KMS-11 (cell line): Measurements from ENCODE around the gene TLR5.

Experiments
- H2AFZ ChIP-seq: fragments of 200-600 bp; sonication (generic); 2 replicates; pipeline ENCODE4 v1.6.1; 2016; ENCODE audit warnings: antibody characterized with exemption, mixed run types, low read depth
- H3K27ac ChIP-seq: fragments of 200-600 bp; sonication (generic); 2 replicates; pipeline ENCODE4 v1.6.1; 2016; ENCODE audit warnings: mild to moderate bottlenecking, mixed run types
- H3K27me3 ChIP-seq: fragments of 200-600 bp; sonication (generic); 2 replicates; pipeline ENCODE4 v1.6.1; 2017; ENCODE audit warnings: mild to moderate bottlenecking, low read depth, mixed run types, moderate library complexity; ENCODE audit not compliant: insufficient read depth
- H3K36me3 ChIP-seq: fragments of 200-600 bp; sonication (generic); 2 replicates; pipeline ENCODE4 v1.6.1; 2017; ENCODE audit warnings: mild to moderate bottlenecking, mixed run types; ENCODE audit not compliant: insufficient read depth
- H3K4me1 ChIP-seq: fragments of 200-600 bp; sonication (generic); 2 replicates; pipeline ENCODE4 v1.6.1; 2016; ENCODE audit warnings: mild to moderate bottlenecking, low read depth, mixed run types; ENCODE audit not compliant: poor library complexity, severe bottlenecking
- H3K4me2 ChIP-seq: fragments of 200-600 bp; sonication (generic); 2 replicates; pipeline ENCODE4 v1.7.0; 2016; ENCODE audit warnings: mild to moderate bottlenecking, mixed run types
- H3K4me3 ChIP-seq: fragments of 200-600 bp; sonication (generic); IDR thresholded peaks from 2 replicates; pipeline ENCODE4 v1.6.1; 2017; ENCODE audit warnings: low read depth, low read length, mixed read lengths; ENCODE audit not compliant: insufficient read depth
- H3K79me2 ChIP-seq: fragments of 200-600 bp; sonication (generic); 2 replicates; pipeline ENCODE4 v1.6.1; 2016; ENCODE audit warnings: low read depth, mixed run types; ENCODE audit not compliant: insufficient read depth
- H3K9ac ChIP-seq: fragments of 200-600 bp; sonication (generic); 2 replicates; pipeline ENCODE4 v1.6.1; 2016; ENCODE audit warnings: mild to moderate bottlenecking, mixed run types
- H4K20me1 ChIP-seq: fragments of 200-600 bp; sonication (generic); 2 replicates; pipeline ENCODE4 v1.6.1; 2016; ENCODE audit warnings: mild to moderate bottlenecking, mixed run types; ENCODE audit not compliant: insufficient read depth
- CTCF ChIP-seq: fragments of 200-600 bp; sonication (generic); conservative IDR thresholded peaks from 2 replicates; pipeline ENCODE4 v1.6.1; 2017; ENCODE audit warnings: low read depth, mild to moderate bottlenecking, antibody characterized with exemption, low read length, moderate library complexity, mixed read lengths

Gene TLR5

GRCh38 chr1:223129229-223129901 lies 13.7 kb downstream of the TLR5 start:
- Histone ChIP-seq H3K27ac (no peak overlapping the region), H3K27me3 (no peaks in the 10 kb centered on the region; the same call in 1 of the 2 replicates), H3K79me2 (no peaks in the 10 kb centered on the region), H3K4me2 (no peak overlapping the region), H3K4me1 (peaks cover 27% of the 10 kb centered on the region), H3K4me3 (no peak overlapping the region), H4K20me1 (no peaks in the 10 kb centered on the region), H3K36me3 (no peaks in the 10 kb centered on the region), H3K9ac (no peak overlapping the region), H2AFZ (no peak overlapping the region)
- no peak for TF ChIP-seq CTCF

- Histone ChIP-seq H3K9ac (no peak overlapping the region), H3K4me3 (no peak overlapping the region), H3K27ac (no peak overlapping the region), H2AFZ (no peak overlapping the region), H3K4me2 (no peak overlapping the region), H4K20me1 (no peaks in the 10 kb centered on the region), H3K79me2 (no peaks in the 10 kb centered on the region), H3K36me3 (no peaks in the 10 kb centered on the region), H3K27me3 (no peaks in the 10 kb centered on the region), H3K4me1 (peaks cover 27% of the 10 kb centered on the region)
- TF ChIP-seq CTCF = no peak
Measured at GRCh38 chr1:223126741-223127140, 16.3 kb downstream of the TLR5 start.

GRCh38 chr1:223125766-223126165 lies 17.3 kb downstream of the TLR5 start:
- Histone ChIP-seq H3K4me2 (peak overlapping the region; percentile 12; the same call in 1 of the 2 replicates), H3K9ac (no peak overlapping the region), H3K27me3 (no peaks in the 10 kb centered on the region), H2AFZ (no peak overlapping the region), H3K4me1 (peaks cover 27% of the 10 kb centered on the region), H3K36me3 (no peaks in the 10 kb centered on the region), H3K4me3 (no peak overlapping the region), H3K79me2 (no peaks in the 10 kb centered on the region), H4K20me1 (no peaks in the 10 kb centered on the region), H3K27ac (no peak overlapping the region)
- TF ChIP-seq CTCF = no peak

GRCh38 chr1:223123011-223123610 lies 19.9 kb downstream of the TLR5 start:
- H2AFZ ChIP-seq = peak overlapping the region; percentile 11; the same call in 1 of the 2 replicates
- H3K4me2 ChIP-seq = no peak overlapping the region; the same call in 1 of the 2 replicates
- H3K4me1 ChIP-seq = peaks cover 27% of the 10 kb centered on the region
- H3K36me3 ChIP-seq = no peaks in the 10 kb centered on the region
- TF ChIP-seq CTCF = no peak
- H3K79me2 ChIP-seq = no peaks in the 10 kb centered on the region
- no peak overlapping the region for H3K27ac ChIP-seq
- H3K27me3 ChIP-seq = no peaks in the 10 kb centered on the region
- no peak overlapping the region for H3K4me3 ChIP-seq
- no peak overlapping the region for H3K9ac ChIP-seq
- H4K20me1 ChIP-seq = no peaks in the 10 kb centered on the region
